GM23338 (cell line): ENCODE data around the gene ANKRD31. TPM values are rescaled to one million over a fixed set of nuclear protein-coding genes. Genes with fewer than 3 reads are reported as not detected.
"Not testable (repeated sequence)": the region's sequence is repeated elsewhere in the genome, so short reads cannot be mapped to it uniquely, and the experiment has no call there.

Experiments
- ATAC-seq: fragments of 200-7000 bp; cut with Tn5 transposase; 3 replicates; pipeline ENCODE4 v1.9.1; 2020
- DNase-seq: peaks from one replicate; pipeline ENCODE4 v3.0.0-alpha.2; 2015; ENCODE audit warnings: low spot score
- H2AFZ ChIP-seq: fragments of 200-600 bp; sonication (generic); 2 replicates; pipeline ENCODE4 v1.8.0; 2016; ENCODE audit warnings: antibody characterized with exemption, mild to moderate bottlenecking, moderate library complexity
- H3F3A ChIP-seq: fragments of 200-600 bp; sonication (generic); replicated peaks from 2 replicates; pipeline ENCODE4 v1.8.0; 2017; ENCODE audit warnings: antibody characterized with exemption, mixed run types, low read depth
- H3K27ac ChIP-seq: fragments of 200-600 bp; sonication (generic); 2 replicates; pipeline ENCODE4 v1.6.1; 2016; ENCODE audit warnings: low read depth
- H3K27me3 ChIP-seq: fragments of 200-600 bp; sonication (generic); 2 replicates; pipeline ENCODE4 v1.8.0; 2016; ENCODE audit warnings: mild to moderate bottlenecking, mixed run types, moderate library complexity; ENCODE audit not compliant: insufficient read depth
- H3K36me3 ChIP-seq: fragments of 200-600 bp; sonication (generic); 2 replicates; pipeline ENCODE4 v1.8.0; 2016; ENCODE audit warnings: mild to moderate bottlenecking; ENCODE audit not compliant: insufficient read depth
- H3K4me1 ChIP-seq: fragments of 200-600 bp; sonication (generic); 2 replicates; pipeline ENCODE4 v1.8.0; 2016; ENCODE audit warnings: mild to moderate bottlenecking, moderate library complexity; ENCODE audit not compliant: insufficient read depth
- H3K4me2 ChIP-seq: fragments of 200-600 bp; sonication (generic); 2 replicates; pipeline ENCODE4 v1.7.1; 2017; ENCODE audit warnings: mixed run types
- H3K4me3 ChIP-seq: fragments of 200-600 bp; sonication (generic); 2 replicates; pipeline ENCODE4 v1.6.1; 2016; ENCODE audit warnings: mixed run types
- H3K79me2 ChIP-seq: fragments of 200-600 bp; sonication (generic); replicated peaks from 2 replicates; pipeline ENCODE4 v1.8.0; 2017; ENCODE audit warnings: mild to moderate bottlenecking; ENCODE audit not compliant: insufficient read depth
- H3K9me2 ChIP-seq: fragments of 200-600 bp; sonication (generic); 2 replicates; pipeline ENCODE4 v1.8.0; 2017; ENCODE audit not compliant: insufficient read depth
- H4K20me1 ChIP-seq: fragments of 200-600 bp; sonication (generic); replicated peaks from 2 replicates; pipeline ENCODE4 v1.8.0; 2017; ENCODE audit warnings: mild to moderate bottlenecking; ENCODE audit not compliant: insufficient read depth
- H3K27ac Mint-ChIP-seq: 2 replicates; pipeline ENCODE4 v1.8.0; 2020; ENCODE audit warnings: inconsistent platforms, mild to moderate bottlenecking, moderate library complexity, mixed read lengths
- H3K27me3 Mint-ChIP-seq: 3 replicates; pipeline ENCODE4 v1.8.0; 2022; ENCODE audit warnings: low read depth, mild to moderate bottlenecking, moderate library complexity, mixed read lengths, inconsistent platforms; ENCODE audit not compliant: insufficient read depth, poor library complexity
- H3K36me3 Mint-ChIP-seq: 3 replicates; pipeline ENCODE4 v1.8.0; 2021; ENCODE audit warnings: low read depth, mild to moderate bottlenecking, inconsistent platforms, moderate library complexity, mixed read lengths
- H3K4me1 Mint-ChIP-seq: 3 replicates; pipeline ENCODE4 v1.8.0; 2020; ENCODE audit warnings: mild to moderate bottlenecking, inconsistent platforms, mixed read lengths
- H3K4me3 Mint-ChIP-seq: 3 replicates; pipeline ENCODE4 v1.8.0; 2021; ENCODE audit warnings: moderate library complexity, mild to moderate bottlenecking, inconsistent platforms, mixed read lengths
- H3K9me3 Mint-ChIP-seq: 3 replicates; pipeline ENCODE4 v1.8.0; 2020; ENCODE audit warnings: moderate library complexity, mild to moderate bottlenecking, inconsistent platforms, mixed read lengths
- JUNB ChIP-seq: IDR thresholded peaks from one replicate; pipeline ENCODE4 v1.6.1; 2016; ENCODE audit warnings: antibody characterized with exemption; ENCODE audit not compliant: unreplicated experiment
- STAT1 ChIP-seq: IDR thresholded peaks from one replicate; pipeline ENCODE4 v1.6.1; 2016; ENCODE audit warnings: antibody characterized with exemption; ENCODE audit not compliant: unreplicated experiment
- ZNF114 ChIP-seq: fragments of 250-450 bp; sonication (Bioruptor Pico); IDR thresholded peaks from 2 replicates; pipeline ENCODE4 v1.5.0; 2020; ENCODE audit warnings: mild to moderate bottlenecking, moderate library complexity
- polyA plus RNA-seq: library from polyadenylated mRNA; unstranded; fragments of >200 nt; fragmentation: Nextera tagmentation; extraction: Ambion mirVana; gene quantifications from 2 replicates; pipeline ENCODE4 v1.2.1, GENCODE V29; 2016
- total RNA-seq: library from RNA; depleted of rRNA; stranded (reverse); fragments of >200 nt; shearing (Covaris generic); gene quantifications from 2 replicates; pipeline ENCODE4 v1.2.3, GENCODE V29; 2014
- TF ChIP-seq, protein P1 (sequence below): fragments of 250-450 bp; sonication (Bioruptor Pico); IDR thresholded peaks from 2 replicates; pipeline ENCODE4 v1.5.0; 2020; ENCODE audit warnings: mild to moderate bottlenecking, moderate library complexity
- TF ChIP-seq, protein P2 (sequence below): IDR thresholded peaks from one replicate; pipeline ENCODE4 v1.6.1; 2018; ENCODE audit warnings: antibody characterized with exemption; ENCODE audit not compliant: unreplicated experiment
- TF ChIP-seq, protein P3 (sequence below): IDR thresholded peaks from 2 replicates; pipeline ENCODE4 v1.6.1; 2016; ENCODE audit warnings: antibody characterized with exemption

ANKRD31 gene
- total and polyA plus RNA-seq, 2 experiments from 2014 or later = 0.18 to 0.59 TPM

DNA sequence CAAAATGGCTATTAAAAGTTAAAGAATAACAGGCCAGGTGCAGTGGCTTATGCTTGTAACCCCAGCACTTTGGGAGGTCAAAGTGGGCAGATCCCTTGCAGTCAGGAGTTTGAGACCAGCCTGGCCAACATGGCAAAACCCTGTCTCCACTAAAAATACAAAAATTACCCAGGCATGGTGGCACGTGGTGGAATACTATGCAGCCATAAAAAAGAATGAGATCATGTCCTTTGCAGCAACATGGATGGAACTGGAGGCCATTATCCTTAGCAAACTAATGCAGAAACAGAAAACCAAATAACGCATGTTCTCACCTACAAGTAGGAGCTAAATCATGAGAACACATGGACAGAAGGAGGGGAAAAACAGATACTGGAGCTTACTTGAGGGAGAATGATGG is 15.9 kb downstream of the ANKRD31 start:
- not testable (repeated sequence) for ATAC-seq, H3K27me3 Mint-ChIP-seq, H3K79me2 ChIP-seq, H3K36me3 Mint-ChIP-seq, H3K4me3 ChIP-seq, H2AFZ ChIP-seq, H3K4me2 ChIP-seq, DNase-seq, H3K9me2 ChIP-seq, H3K27ac Mint-ChIP-seq, H3K27ac ChIP-seq, H3K4me3 Mint-ChIP-seq, H3K4me1 ChIP-seq, H3K4me1 Mint-ChIP-seq, H3F3A ChIP-seq, H3K36me3 ChIP-seq, H3K27me3 ChIP-seq, H4K20me1 ChIP-seq
- H3K9me3 Mint-ChIP-seq = peaks cover 12% of the 10 kb centered on the region; the same call in 1 of the 3 replicates

DNA sequence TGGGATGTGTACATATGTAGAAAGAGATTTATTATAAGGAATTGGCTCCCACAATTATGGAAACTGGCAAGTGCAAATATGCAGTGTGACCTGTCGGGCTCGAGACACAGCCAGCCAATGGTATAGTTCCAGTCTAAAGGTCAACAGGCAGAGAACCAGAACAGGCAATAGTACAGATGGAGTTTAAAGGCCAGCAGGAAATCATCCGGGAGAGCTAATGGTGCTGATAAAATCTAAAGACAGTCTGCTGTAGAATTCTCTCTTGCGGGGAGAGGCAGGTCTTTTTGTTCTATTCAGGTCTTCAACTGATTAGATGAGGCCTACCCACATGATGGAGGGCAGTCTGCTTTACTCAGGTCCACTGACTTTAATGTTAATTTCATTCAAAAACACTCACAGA is 21.8 kb downstream of the ANKRD31 start:
- H3K9me2 ChIP-seq = no peaks in the 10 kb centered on the region
- ATAC-seq (no peak), DNase-seq (no peak)
- no peaks in the 10 kb centered on the region for H3K27me3 ChIP-seq
- H3K4me2 ChIP-seq = no peak overlapping the region
- TF ChIP-seq ZNF114 (CRISPR knock-in tag) = no peak
- no peak overlapping the region for H3K27ac Mint-ChIP-seq
- H3K27me3 Mint-ChIP-seq = no peaks in the 10 kb centered on the region
- no peak overlapping the region for H3K27ac ChIP-seq
- H3K36me3 ChIP-seq = no peaks in the 10 kb centered on the region
- peaks cover 2% of the 10 kb centered on the region; the same call in 2 of the 3 replicates for H3K4me1 Mint-ChIP-seq
- H3K9me3 Mint-ChIP-seq = peaks cover 7% of the 10 kb centered on the region; the same call in 1 of the 3 replicates
- H2AFZ ChIP-seq = no peak overlapping the region
- no peaks in the 10 kb centered on the region for H3K4me1 ChIP-seq
- H3F3A ChIP-seq = no peaks in the 10 kb centered on the region
- H3K4me3 Mint-ChIP-seq = no peak overlapping the region
- H4K20me1 ChIP-seq = no peaks in the 10 kb centered on the region
- no peaks in the 10 kb centered on the region for H3K79me2 ChIP-seq
- no peaks in the 10 kb centered on the region for H3K36me3 Mint-ChIP-seq
- H3K4me3 ChIP-seq = no peak overlapping the region

DNA sequence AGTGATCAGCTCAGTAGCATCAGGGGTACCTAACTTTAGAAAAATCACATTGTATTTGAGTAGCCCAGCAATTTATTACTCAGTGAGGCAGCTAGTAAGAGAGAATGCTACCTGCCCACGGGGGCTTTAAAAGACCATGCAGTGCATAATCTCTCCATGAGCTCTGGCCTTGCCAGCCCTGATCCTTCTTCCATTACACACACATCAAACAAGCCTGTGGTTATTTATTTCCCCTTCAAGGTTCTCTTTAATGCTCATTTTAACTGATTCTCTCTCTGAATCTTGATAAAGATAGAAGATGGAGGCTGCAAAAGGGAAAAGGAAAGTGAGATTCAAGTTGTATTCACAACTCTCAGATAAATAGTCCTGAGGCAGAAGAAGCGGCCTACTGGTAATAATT is 22.3 kb downstream of the ANKRD31 start:
- Histone ChIP-seq H3K27ac (no peak overlapping the region), H4K20me1 (no peaks in the 10 kb centered on the region), H3F3A (no peaks in the 10 kb centered on the region), H3K27me3 (no peaks in the 10 kb centered on the region), H2AFZ (no peak overlapping the region), H3K4me1 (no peaks in the 10 kb centered on the region), H3K36me3 (no peaks in the 10 kb centered on the region), H3K4me2 (no peak overlapping the region), H3K79me2 (no peaks in the 10 kb centered on the region), H3K9me2 (no peaks in the 10 kb centered on the region), H3K4me3 (no peak overlapping the region)
- H3K9me3 Mint-ChIP-seq = peaks cover 7% of the 10 kb centered on the region; the same call in 1 of the 3 replicates
- DNase-seq (no peak), ATAC-seq (no peak)
- no peak overlapping the region for H3K27ac Mint-ChIP-seq
- H3K27me3 Mint-ChIP-seq = no peaks in the 10 kb centered on the region
- no peak overlapping the region for H3K4me3 Mint-ChIP-seq
- H3K4me1 Mint-ChIP-seq = peaks cover 3% of the 10 kb centered on the region; the same call in 2 of the 3 replicates
- no peaks in the 10 kb centered on the region for H3K36me3 Mint-ChIP-seq
- TF ChIP-seq ZNF114 (CRISPR knock-in tag) (no peak), STAT1 (no peak), JUNB (no peak)
- TF ChIP-seq, protein P1, sequence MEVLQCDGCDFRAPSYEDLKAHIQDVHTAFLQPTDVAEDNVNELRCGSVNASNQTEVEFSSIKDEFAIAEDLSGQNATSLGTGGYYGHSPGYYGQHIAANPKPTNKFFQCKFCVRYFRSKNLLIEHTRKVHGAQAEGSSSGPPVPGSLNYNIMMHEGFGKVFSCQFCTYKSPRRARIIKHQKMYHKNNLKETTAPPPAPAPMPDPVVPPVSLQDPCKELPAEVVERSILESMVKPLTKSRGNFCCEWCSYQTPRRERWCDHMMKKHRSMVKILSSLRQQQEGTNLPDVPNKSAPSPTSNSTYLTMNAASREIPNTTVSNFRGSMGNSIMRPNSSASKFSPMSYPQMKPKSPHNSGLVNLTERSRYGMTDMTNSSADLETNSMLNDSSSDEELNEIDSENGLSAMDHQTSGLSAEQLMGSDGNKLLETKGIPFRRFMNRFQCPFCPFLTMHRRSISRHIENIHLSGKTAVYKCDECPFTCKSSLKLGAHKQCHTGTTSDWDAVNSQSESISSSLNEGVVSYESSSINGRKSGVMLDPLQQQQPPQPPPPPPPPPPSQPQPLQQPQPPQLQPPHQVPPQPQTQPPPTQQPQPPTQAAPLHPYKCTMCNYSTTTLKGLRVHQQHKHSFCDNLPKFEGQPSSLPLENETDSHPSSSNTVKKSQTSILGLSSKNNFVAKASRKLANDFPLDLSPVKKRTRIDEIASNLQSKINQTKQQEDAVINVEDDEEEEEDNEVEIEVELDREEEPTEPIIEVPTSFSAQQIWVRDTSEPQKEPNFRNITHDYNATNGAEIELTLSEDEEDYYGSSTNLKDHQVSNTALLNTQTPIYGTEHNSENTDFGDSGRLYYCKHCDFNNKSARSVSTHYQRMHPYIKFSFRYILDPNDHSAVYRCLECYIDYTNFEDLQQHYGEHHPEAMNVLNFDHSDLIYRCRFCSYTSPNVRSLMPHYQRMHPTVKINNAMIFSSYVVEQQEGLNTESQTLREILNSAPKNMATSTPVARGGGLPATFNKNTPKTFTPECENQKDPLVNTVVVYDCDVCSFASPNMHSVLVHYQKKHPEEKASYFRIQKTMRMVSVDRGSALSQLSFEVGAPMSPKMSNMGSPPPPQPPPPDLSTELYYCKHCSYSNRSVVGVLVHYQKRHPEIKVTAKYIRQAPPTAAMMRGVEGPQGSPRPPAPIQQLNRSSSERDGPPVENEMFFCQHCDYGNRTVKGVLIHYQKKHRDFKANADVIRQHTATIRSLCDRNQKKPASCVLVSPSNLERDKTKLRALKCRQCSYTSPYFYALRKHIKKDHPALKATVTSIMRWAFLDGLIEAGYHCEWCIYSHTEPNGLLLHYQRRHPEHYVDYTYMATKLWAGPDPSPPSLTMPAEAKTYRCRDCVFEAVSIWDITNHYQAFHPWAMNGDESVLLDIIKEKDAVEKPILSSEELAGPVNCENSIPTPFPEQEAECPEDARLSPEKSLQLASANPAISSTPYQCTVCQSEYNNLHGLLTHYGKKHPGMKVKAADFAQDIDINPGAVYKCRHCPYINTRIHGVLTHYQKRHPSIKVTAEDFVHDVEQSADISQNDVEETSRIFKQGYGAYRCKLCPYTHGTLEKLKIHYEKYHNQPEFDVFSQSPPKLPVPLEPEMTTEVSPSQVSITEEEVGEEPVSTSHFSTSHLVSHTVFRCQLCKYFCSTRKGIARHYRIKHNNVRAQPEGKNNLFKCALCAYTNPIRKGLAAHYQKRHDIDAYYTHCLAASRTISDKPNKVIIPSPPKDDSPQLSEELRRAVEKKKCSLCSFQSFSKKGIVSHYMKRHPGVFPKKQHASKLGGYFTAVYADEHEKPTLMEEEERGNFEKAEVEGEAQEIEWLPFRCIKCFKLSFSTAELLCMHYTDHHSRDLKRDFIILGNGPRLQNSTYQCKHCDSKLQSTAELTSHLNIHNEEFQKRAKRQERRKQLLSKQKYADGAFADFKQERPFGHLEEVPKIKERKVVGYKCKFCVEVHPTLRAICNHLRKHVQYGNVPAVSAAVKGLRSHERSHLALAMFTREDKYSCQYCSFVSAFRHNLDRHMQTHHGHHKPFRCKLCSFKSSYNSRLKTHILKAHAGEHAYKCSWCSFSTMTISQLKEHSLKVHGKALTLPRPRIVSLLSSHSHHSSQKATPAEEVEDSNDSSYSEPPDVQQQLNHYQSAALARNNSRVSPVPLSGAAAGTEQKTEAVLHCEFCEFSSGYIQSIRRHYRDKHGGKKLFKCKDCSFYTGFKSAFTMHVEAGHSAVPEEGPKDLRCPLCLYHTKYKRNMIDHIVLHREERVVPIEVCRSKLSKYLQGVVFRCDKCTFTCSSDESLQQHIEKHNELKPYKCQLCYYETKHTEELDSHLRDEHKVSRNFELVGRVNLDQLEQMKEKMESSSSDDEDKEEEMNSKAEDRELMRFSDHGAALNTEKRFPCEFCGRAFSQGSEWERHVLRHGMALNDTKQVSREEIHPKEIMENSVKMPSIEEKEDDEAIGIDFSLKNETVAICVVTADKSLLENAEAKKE (CRISPR knock-in tag) = no peak
- TF ChIP-seq, protein P2, sequence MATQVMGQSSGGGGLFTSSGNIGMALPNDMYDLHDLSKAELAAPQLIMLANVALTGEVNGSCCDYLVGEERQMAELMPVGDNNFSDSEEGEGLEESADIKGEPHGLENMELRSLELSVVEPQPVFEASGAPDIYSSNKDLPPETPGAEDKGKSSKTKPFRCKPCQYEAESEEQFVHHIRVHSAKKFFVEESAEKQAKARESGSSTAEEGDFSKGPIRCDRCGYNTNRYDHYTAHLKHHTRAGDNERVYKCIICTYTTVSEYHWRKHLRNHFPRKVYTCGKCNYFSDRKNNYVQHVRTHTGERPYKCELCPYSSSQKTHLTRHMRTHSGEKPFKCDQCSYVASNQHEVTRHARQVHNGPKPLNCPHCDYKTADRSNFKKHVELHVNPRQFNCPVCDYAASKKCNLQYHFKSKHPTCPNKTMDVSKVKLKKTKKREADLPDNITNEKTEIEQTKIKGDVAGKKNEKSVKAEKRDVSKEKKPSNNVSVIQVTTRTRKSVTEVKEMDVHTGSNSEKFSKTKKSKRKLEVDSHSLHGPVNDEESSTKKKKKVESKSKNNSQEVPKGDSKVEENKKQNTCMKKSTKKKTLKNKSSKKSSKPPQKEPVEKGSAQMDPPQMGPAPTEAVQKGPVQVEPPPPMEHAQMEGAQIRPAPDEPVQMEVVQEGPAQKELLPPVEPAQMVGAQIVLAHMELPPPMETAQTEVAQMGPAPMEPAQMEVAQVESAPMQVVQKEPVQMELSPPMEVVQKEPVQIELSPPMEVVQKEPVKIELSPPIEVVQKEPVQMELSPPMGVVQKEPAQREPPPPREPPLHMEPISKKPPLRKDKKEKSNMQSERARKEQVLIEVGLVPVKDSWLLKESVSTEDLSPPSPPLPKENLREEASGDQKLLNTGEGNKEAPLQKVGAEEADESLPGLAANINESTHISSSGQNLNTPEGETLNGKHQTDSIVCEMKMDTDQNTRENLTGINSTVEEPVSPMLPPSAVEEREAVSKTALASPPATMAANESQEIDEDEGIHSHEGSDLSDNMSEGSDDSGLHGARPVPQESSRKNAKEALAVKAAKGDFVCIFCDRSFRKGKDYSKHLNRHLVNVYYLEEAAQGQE = no peak
- TF ChIP-seq, protein P3, sequence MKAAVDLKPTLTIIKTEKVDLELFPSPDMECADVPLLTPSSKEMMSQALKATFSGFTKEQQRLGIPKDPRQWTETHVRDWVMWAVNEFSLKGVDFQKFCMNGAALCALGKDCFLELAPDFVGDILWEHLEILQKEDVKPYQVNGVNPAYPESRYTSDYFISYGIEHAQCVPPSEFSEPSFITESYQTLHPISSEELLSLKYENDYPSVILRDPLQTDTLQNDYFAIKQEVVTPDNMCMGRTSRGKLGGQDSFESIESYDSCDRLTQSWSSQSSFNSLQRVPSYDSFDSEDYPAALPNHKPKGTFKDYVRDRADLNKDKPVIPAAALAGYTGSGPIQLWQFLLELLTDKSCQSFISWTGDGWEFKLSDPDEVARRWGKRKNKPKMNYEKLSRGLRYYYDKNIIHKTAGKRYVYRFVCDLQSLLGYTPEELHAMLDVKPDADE = no peak
